Stimulated activated naive CD8-positive, alpha-beta T cell treated with anti-CD3 and anti-CD28 coated beads, Interleukin-15, Interleukin-2, amounts not matched to agents 100 ng/mL and 50 ng/mL, for 24 hours (primary cell): ENCODE measurements around the gene WDFY3.

ENCODE experiments used
- H3K27ac Mint-ChIP-seq: one replicate; pipeline ENCODE4 v1.8.0; 2021; ENCODE audit warnings: mild to moderate bottlenecking, mixed read lengths
- H3K27me3 Mint-ChIP-seq: one replicate; pipeline ENCODE4 v1.8.0; 2021; ENCODE audit warnings: mixed read lengths
- H3K36me3 Mint-ChIP-seq: one replicate; pipeline ENCODE4 v1.8.0; 2021; ENCODE audit warnings: low read depth, mixed read lengths
- H3K4me1 Mint-ChIP-seq: one replicate; pipeline ENCODE4 v1.8.0; 2021; ENCODE audit warnings: low read depth, mixed read lengths
- H3K4me3 Mint-ChIP-seq: one replicate; pipeline ENCODE4 v1.8.0; 2021; ENCODE audit warnings: mild to moderate bottlenecking, mixed read lengths
- H3K9me3 Mint-ChIP-seq: one replicate; pipeline ENCODE4 v1.8.0; 2021; ENCODE audit warnings: mixed read lengths

WDFY3 gene

DNA sequence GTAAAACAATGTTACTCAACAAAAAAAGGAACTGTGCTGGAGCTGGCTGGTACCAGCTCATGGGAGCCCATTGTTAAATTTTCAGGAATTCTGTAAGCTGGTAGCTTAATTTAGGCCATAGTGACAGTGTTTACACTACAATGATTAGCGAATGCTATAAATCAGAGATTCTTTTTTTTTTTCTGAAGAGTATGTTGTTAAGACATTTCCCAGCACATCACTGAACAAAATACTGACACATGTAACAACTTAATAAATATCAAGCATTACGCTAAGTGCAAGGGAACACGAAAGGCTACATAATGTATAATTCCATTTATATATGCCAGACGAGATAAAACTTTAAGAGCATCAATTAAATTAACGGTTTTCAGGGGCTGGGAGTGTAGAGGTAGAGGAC, 4.4 kb downstream of the WDFY3 start:
- Mint-ChIP-seq H3K9me3 (no peaks in the 10 kb centered on the region), H3K4me1 (peaks cover 11% of the 10 kb centered on the region), H3K27ac (no peak overlapping the region), H3K27me3 (peaks cover 27% of the 10 kb centered on the region), H3K36me3 (no peaks in the 10 kb centered on the region), H3K4me3 (no peak overlapping the region)

DNA sequence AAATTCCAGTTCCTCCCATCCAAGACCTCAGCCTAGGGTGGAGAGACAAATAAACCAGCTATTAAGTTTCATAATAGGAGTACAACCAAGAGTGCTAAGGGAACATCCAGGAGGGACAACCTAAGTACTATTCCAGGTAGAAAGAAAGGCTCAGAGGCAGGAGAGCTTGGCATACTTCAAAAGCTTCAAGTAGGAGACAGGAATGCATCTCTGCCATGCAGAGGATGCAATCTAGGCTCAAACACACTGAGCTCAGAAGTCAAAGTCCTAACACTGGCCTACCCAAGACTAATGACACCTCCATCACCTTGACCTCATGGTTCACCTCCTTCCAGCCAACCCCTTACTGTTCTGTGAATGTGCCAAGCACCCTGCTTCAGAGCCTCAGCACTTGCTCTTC, 8.1 kb downstream of the WDFY3 start:
- Mint-ChIP-seq H3K27me3 (peaks cover 9% of the 10 kb centered on the region), H3K9me3 (no peaks in the 10 kb centered on the region), H3K4me3 (no peak overlapping the region), H3K36me3 (no peaks in the 10 kb centered on the region), H3K27ac (no peak overlapping the region), H3K4me1 (no peaks in the 10 kb centered on the region)

- Mint-ChIP-seq H3K9me3 (no peaks in the 10 kb centered on the region), H3K27ac (no peak overlapping the region), H3K27me3 (peaks cover 8% of the 10 kb centered on the region), H3K4me3 (no peak overlapping the region), H3K36me3 (no peaks in the 10 kb centered on the region), H3K4me1 (no peaks in the 10 kb centered on the region)
Measured at GRCh38 chr4:84957514-84958420, 8.7 kb downstream of the WDFY3 start.

DNA sequence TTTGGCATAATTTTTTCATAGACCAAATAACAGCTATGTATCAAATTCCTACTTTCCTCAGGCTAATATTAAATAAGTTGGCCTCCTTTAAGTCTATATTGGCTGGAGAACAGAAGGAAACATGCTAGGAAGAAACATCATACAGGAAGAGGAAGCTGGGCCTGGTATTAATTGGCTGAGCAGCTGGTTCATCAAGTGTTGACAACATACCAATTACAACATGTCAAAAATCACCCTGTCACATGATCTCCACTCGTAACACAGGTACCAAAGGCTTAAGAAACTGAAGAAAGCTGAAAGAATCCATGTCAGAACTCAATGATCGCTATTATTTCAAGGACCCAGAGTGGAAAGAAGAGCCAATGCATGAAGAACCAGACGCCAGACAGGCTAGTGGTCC, 10.5 kb downstream of the WDFY3 start:
- Mint-ChIP-seq H3K9me3 (no peaks in the 10 kb centered on the region), H3K27ac (no peak overlapping the region), H3K27me3 (no peaks in the 10 kb centered on the region), H3K4me1 (no peaks in the 10 kb centered on the region), H3K36me3 (no peaks in the 10 kb centered on the region), H3K4me3 (no peak overlapping the region)

DNA sequence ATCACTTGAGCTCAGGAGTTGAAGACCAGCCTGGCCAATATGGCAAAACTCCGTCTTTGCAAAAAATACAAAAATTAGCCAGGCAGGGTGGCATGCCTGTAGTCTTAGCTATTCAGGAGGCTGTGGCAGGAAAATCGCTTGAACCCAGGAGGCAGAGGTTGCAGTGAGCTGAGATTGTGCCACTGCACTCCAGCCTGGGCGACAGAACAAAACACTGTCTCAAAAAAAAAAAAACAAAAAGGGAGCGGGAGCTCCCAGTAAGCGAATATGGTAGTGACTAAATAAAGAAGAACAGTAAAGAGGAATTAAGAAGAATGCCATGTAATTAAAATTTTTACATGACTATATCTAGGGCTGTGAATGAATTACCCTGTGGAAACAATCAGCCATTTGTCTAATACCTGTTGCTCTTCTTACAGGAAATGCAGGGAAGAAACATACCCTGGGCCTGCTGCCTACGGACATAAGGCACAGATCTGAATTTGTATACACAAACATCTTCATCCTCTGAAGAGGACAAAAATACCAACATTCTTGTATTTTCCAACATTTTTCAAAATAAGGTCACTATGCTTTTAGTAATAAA, 11.4 kb downstream of the WDFY3 start:
- Mint-ChIP-seq H3K27ac (no peak overlapping the region), H3K4me3 (no peak overlapping the region), H3K27me3 (no peaks in the 10 kb centered on the region), H3K36me3 (no peaks in the 10 kb centered on the region), H3K4me1 (no peaks in the 10 kb centered on the region), H3K9me3 (no peaks in the 10 kb centered on the region)

DNA sequence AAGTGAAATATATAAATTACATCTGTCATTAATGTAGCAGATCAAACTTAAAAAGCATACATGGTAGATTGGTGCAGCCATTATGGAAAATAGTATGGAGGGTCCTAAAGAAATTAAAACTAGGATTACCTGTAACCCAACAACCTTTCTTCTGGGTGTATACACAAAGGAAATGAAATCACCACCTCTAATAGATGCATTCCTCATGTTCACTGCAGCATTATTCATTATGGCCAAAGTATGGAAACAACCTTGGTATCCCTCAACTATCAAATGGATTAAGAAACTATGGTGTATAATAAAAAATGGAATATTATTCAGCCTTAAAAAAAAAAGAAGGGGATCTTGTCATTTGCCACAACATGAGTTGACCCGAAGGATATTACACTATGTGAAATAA, 13.7 kb downstream of the WDFY3 start:
- H3K36me3 Mint-ChIP-seq = no peaks in the 10 kb centered on the region
- no peaks in the 10 kb centered on the region for H3K9me3 Mint-ChIP-seq
- no peak overlapping the region for H3K4me3 Mint-ChIP-seq
- no peaks in the 10 kb centered on the region for H3K4me1 Mint-ChIP-seq
- no peak overlapping the region for H3K27ac Mint-ChIP-seq
- no peaks in the 10 kb centered on the region for H3K27me3 Mint-ChIP-seq

DNA sequence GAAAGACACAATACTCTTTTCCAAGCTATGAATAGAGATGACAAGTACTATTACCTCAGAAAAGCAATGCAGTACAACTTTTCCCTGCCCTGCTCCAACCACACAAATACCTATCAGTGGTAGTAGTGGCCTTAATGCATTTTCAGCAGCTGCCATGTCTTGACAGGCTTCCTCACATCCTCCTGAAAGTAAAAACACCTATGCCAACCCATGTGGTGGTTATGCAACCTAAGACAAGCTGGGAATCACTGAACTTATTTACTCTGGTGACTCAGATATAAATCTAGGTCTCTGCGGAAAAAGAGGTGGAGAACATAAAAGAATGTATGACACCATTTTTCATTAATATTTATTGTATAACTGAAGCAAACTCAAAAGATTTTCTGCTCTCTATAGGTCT, 14.5 kb downstream of the WDFY3 start:
- Mint-ChIP-seq H3K9me3 (no peaks in the 10 kb centered on the region), H3K27ac (no peak overlapping the region), H3K27me3 (no peaks in the 10 kb centered on the region), H3K4me1 (no peaks in the 10 kb centered on the region), H3K4me3 (no peak overlapping the region), H3K36me3 (no peaks in the 10 kb centered on the region)

DNA sequence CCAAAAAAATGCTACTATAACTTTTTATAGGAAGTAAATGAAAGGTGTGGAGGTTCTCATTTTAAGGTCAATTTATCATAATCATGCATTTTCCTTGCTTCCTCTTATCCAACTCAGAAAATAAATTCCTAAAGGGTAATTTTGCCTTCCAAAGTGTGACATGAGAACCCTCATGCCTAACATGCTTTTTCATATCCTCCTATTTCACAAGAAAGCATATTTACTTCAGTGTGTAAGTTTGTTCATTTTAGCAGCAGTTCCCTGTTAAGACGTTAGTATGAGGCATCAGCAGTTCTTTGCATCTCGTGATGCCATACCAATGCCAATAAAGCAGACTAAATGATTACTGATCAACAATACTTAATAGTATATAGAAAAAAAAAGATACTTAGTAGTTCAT, 18.4 kb downstream of the WDFY3 start:
- peaks cover under 1% of the 10 kb centered on the region for H3K9me3 Mint-ChIP-seq
- no peaks in the 10 kb centered on the region for H3K36me3 Mint-ChIP-seq
- H3K27me3 Mint-ChIP-seq = no peaks in the 10 kb centered on the region
- H3K4me3 Mint-ChIP-seq = no peak overlapping the region
- H3K4me1 Mint-ChIP-seq = no peaks in the 10 kb centered on the region
- no peak overlapping the region for H3K27ac Mint-ChIP-seq

- Mint-ChIP-seq H3K27me3 (no peaks in the 10 kb centered on the region), H3K27ac (no peak overlapping the region), H3K4me3 (no peak overlapping the region), H3K36me3 (no peaks in the 10 kb centered on the region), H3K9me3 (peaks cover 7% of the 10 kb centered on the region), H3K4me1 (no peaks in the 10 kb centered on the region)
Measured at GRCh38 chr4:84944947-84945346, 21.5 kb downstream of the WDFY3 start.

DNA sequence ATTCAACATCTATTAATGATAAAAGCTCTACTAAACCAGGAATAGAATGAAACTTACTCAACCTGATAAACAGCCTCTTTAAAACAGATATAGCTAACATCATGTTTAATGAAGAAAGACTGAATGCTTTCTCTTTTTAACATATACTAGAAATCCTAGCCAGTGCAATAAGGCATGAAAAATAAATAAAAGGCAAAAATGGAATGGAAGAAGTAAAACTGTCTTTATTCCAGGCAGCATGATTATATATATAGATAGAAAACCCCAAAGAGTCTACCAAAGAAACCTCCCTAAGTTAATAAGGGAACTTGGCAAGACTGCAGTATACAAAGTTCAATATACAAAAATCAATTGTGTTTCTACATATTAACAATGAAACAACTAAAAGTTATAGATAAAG, 25.5 kb downstream of the WDFY3 start:
- H3K36me3 Mint-ChIP-seq = no peaks in the 10 kb centered on the region
- no peak overlapping the region for H3K4me3 Mint-ChIP-seq
- H3K27me3 Mint-ChIP-seq = no peaks in the 10 kb centered on the region
- no peaks in the 10 kb centered on the region for H3K4me1 Mint-ChIP-seq
- H3K9me3 Mint-ChIP-seq = peaks cover 9% of the 10 kb centered on the region
- no peak overlapping the region for H3K27ac Mint-ChIP-seq

GRCh38 chr4:84939113-84939512, 27.4 kb downstream of the WDFY3 start:
- no peaks in the 10 kb centered on the region for H3K27me3 Mint-ChIP-seq
- H3K4me3 Mint-ChIP-seq = no peak overlapping the region
- H3K9me3 Mint-ChIP-seq = peaks cover 15% of the 10 kb centered on the region
- no peaks in the 10 kb centered on the region for H3K36me3 Mint-ChIP-seq
- H3K4me1 Mint-ChIP-seq = no peaks in the 10 kb centered on the region
- H3K27ac Mint-ChIP-seq = no peak overlapping the region

GRCh38 chr4:84938316-84938715, 28.2 kb downstream of the WDFY3 start:
- no peaks in the 10 kb centered on the region for H3K27me3 Mint-ChIP-seq
- H3K4me3 Mint-ChIP-seq = no peak overlapping the region
- no peak overlapping the region for H3K27ac Mint-ChIP-seq
- H3K9me3 Mint-ChIP-seq = peaks cover 15% of the 10 kb centered on the region
- no peaks in the 10 kb centered on the region for H3K36me3 Mint-ChIP-seq
- H3K4me1 Mint-ChIP-seq = no peaks in the 10 kb centered on the region

DNA sequence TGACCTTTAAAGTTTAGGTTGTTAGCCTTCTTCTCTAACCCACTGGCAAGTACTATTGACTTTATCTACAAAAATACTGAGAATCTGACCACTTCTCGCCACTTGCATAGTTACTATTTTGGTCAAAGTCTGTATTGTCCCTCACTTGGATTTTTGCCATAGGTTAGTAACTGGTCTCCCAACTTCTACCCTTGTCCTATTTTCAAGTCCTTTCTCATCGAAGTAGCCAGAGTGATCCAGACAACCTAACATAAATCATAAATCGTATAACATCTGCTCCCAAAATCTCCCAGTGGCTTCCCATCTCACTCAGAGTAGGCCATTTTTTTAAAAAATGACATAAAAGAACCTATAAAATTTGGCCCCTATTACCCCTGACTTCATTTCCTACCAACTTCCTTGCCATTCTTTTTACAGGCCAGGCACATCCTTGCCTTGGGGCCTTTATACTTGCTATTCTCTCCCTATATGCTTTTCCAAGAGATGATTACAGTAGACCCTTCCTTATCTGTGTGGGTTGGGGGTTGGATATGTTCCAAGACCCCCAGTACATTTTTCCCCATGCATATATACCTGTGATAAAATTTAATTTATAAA, 29.0 kb downstream of the WDFY3 start:
- Mint-ChIP-seq H3K36me3 (no peaks in the 10 kb centered on the region), H3K4me3 (no peak overlapping the region), H3K4me1 (no peaks in the 10 kb centered on the region), H3K27me3 (no peaks in the 10 kb centered on the region), H3K9me3 (peaks cover 10% of the 10 kb centered on the region), H3K27ac (no peak overlapping the region)

GRCh38 chr4:84936123-84936522, 30.4 kb downstream of the WDFY3 start:
- Mint-ChIP-seq H3K4me3 (no peak overlapping the region), H3K9me3 (peaks cover 10% of the 10 kb centered on the region), H3K4me1 (no peaks in the 10 kb centered on the region), H3K27me3 (no peaks in the 10 kb centered on the region), H3K36me3 (no peaks in the 10 kb centered on the region), H3K27ac (no peak overlapping the region)

- Mint-ChIP-seq H3K4me1 (no peaks in the 10 kb centered on the region), H3K27ac (no peak overlapping the region), H3K27me3 (no peaks in the 10 kb centered on the region), H3K9me3 (peaks cover 5% of the 10 kb centered on the region), H3K36me3 (no peaks in the 10 kb centered on the region), H3K4me3 (no peak overlapping the region)
Measured at GRCh38 chr4:84932462-84932861, 34.0 kb downstream of the WDFY3 start.
